ENCODE measurements around the gene HLCS.
"Not testable (repeated sequence)": the region's sequence is repeated elsewhere in the genome, so short reads cannot be mapped to it uniquely, and the experiment has no call there.

Gene HLCS

GRCh38 chr21:36845790-36846189, 120.7 kb downstream of the HLCS start:
- DNase-seq, result no peak

DNA sequence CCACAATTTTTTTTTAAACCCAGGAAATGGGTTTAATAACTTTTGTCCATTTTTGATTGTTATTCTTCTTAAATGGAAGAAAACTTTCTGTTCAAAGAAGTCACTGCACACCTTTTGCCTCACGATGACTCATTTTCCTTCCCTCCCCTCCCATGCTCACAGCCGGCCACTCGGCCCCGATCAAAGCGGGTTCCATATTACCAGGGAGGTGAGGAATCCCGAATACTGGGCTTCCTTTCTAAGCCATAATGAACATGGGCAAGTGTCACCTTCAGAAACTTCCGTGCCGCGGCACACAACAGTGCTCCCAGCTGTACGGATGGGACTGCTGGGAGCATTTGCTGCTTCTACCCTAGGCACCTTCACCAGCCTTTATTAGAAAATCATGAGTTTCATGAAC, 121.4 kb downstream of the HLCS start:
- DNase-seq, result no peak

DNA sequence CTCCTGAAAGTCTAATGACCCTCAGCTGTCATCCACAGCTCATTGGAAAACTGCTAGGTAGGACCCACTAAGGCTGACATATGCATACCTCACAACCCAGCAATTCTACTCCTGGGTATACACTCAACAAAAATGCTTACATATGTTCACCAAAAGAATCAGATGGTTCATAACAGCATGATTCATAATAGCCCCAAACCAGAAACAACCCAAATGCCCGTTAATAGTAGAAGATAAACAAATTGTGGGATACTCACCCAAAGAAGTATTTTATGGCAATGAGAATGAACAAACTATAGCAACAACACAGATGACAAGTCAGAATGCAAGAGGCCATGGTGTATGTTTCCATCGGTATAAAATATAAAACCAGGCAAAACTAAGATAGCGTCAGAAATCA, 124.6 kb downstream of the HLCS start:
- no peak for DNase-seq

DNA sequence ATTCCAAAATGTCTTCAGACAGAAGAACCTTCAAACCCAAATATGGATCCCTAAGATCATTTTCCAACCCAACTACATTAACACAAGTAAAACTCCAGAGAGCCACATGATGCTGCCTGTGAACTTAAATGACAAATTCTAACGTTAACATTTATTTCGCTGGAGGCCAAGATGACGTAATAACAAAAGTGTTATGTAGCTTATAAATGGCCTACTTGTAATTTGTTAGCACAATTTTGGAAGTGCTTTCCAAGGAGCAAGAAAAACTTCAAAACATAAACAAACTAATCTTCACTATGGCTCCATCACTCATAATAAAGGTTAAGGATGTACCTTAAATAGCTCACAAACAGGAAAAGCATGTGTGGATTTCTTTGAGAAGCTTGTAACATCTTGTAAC, 126.7 kb downstream of the HLCS start:
- DNase-seq, result no peak

GRCh38 chr21:36839123-36839522, 127.3 kb downstream of the HLCS start:
- no peak for DNase-seq

- no peak for DNase-seq
Observed at GRCh38 chr21:36835383-36835795, 131.1 kb downstream of the HLCS start.

- DNase-seq, result no peak
Observed at GRCh38 chr21:36834192-36834591, 132.3 kb downstream of the HLCS start.

DNA sequence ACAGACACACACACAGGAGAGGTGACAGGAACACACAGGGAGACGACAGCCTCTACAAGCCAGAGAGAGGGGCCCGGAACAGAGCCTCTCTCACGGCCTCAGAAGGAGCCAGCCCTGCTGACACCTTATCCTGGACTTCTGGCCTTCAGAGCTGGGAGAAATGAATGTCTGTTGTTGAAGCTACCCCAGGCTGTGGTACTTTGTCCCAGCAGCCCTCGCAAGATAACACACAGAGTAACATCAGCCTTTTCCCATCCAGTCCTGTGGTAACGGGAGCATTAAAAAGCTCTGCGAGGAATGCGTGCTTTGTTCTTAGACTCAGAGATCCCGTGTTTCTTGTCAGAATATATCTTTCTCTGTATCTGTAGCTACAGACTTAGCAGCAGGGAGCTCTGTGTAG, 136.4 kb downstream of the HLCS start:
- DNase-seq, result no peak

DNA sequence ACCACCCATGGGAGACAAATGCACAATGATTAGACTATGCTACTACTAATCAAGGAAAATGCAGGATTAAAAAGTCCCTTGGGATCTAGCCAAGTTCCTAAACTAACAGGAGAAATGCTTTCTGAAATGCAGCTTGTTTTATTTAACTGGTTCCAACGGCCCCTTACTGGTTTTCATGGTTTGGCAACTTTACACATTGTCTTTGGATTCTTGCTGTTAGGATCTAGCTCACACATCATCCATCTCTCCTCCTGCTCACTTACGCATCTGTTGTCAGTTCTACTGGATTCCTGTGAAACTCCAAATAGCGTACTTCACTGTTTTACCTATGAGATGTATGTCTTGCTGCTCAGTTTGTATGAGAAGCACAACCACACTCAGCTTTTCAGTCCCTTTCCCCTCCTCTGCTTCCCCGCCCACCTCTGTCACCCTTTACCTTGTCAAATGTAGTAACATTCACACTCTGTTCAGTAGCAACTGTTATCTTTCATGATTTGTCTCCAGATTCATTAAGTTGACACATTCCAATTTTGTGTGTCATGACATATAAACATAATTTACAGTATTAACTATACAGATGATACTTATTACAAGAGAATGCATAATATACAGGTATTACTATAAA, 137.5 kb downstream of the HLCS start:
- no peak for DNase-seq

- no peak for DNase-seq
Observed at GRCh38 chr21:36828208-36828607, 138.3 kb downstream of the HLCS start.

- DNase-seq, result no peak
Observed at GRCh38 chr21:36825658-36826057, 140.8 kb downstream of the HLCS start.

GRCh38 chr21:36821032-36821299, 145.5 kb downstream of the HLCS start:
- no peak for DNase-seq

DNA sequence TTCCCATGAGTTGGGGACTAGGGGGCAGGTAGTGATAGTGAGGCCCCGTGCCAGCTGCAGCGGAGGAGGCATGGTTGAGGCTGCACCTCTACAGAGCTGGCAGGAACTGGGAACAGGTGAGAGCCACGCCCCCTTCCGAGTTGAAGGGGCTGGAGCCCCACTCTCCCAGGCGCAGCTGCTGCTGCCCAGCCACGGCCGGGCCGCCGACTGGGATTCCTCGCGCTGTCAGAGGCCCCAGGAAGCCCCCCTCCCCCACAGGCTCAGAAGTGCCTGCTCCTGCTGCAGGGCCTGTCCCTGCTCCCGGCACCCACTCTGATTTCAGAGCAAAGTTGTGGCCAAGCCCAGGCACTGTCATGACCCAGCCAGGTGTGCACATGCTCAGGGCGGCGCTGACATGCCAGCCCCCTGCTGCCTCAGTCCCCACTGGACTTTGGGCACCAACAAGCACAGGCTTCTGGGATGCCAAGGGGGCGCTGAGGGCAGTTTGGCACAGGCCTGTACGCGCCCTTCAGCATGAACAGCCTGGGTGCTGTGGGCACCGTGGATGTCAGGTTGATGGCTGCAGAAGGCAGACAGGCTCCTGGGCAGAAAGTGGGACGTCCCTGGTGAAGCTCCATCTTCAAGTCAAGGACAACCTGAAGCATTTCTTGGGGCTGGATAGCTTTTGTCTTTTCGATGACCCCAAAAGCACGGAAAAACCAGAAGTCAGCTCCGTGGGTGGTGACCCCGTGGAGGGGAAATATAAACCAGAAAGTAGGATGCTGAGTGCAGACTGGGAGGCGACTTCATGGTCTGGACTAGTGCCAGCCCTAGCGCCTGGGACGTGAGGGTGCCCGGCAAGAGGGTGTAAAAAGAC, 146.1 kb downstream of the HLCS start:
- no peak for DNase-seq

- DNase-seq, result no peak
Observed at GRCh38 chr21:36817732-36818450, 148.6 kb downstream of the HLCS start.

GRCh38 chr21:36816561-36817130, 149.8 kb downstream of the HLCS start:
- DNase-seq, result no peak

DNA sequence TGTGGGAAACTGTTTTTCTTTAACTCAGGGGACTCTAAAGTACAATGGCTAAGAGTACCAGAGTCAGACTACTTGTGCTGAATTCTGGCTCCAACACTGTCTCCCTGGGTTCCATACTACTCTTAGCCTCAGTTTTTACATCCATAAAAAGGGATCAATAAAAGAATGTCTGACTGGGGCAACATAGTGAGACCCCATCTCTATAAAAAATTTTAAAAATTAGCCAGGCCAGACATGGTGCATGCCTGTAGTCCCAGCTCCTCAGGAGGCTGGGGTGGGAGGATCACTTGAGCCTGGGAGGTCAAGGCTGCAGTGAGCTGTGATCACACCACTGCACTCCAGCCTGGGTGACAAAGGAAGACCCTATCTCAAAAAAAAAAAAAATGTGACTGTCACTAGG, 150.4 kb downstream of the HLCS start:
- not testable (repeated sequence) for DNase-seq

GRCh38 chr21:36815284-36815683, 151.2 kb downstream of the HLCS start:
- no peak for DNase-seq

DNA sequence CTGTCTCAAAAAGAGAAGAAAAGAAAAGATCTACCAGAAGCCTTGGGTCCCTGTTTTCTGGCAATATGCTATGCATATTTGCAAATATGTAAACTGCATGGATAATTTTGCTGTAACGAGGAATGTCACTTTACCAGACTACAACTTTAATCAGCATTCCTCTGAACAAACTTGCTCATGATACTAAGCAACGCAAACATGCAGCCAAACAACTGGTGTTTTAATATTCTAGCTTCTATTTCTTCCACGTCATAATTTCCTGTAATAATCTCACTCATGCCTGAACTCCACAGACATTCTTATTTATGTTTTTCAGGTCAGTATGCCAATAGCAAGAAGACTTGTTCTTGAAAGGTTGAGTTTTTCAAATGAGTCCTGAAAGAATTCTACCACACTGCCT, 153.4 kb downstream of the HLCS start:
- DNase-seq, result no peak

- no peak for DNase-seq
Observed at GRCh38 chr21:36811762-36812161, 154.7 kb downstream of the HLCS start.

DNA sequence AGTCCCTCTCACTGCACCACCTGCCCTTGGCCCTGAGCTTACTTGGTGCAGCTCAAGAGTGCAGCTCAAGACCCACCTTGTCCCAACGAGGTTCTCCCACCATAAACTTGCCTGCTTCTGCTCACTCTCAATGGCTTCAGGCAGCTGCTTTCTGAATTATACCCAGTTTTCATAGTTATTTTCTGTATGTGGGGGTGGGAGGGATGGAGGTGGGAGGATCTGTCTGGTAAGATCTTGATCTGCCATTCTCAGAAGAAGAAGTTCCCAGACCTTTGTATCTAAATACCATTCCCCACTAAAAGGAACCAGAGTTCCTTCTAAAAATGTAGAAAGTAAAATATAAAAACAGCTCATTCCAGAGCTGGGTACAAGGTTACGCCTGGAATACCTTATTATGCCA, 156.0 kb downstream of the HLCS start:
- no peak for DNase-seq

DNA sequence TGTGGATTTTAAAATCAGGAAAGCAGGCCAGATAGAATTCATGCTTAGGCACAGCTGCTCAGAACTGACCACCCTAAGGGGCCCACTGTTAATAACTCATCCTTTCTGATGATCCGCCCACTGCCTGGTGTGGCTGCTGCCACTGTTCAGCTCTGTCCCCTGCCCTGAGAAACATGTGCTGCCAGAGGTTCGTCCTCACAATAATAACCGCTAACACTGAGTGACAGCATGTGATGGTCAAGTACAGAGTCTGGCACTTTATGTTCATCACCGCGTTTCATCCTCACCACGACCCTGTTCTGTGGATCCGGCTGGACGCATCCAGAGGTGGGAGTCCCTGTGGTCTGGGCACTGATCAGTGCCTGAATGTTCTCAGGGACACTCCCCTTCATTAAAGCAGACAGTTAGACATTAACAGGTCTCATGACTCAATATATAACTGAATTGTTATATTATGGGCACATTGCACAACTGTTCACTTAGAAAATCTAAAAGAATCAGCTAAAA, 159.0 kb downstream of the HLCS start:
- DNase-seq, result no peak

DNA sequence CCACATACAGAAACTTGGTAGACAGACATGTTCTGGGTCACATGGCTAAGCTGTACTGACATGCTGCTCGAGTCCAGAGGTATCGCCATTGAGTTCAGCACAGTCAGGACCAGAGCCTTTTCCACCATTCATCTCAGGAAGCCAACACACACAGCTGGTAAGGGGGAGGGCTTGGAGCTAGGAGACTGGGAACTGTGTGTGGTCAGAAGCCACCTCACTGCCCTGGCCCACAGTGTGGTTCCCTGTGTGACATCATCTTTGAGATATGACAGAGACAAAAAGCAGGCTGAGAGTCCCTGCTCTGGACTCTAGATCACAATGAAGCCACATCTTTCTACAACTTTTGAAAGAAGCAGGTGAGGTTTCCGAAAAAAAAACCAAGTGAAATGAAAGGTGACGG, 160.4 kb downstream of the HLCS start:
- no peak for DNase-seq

DNA sequence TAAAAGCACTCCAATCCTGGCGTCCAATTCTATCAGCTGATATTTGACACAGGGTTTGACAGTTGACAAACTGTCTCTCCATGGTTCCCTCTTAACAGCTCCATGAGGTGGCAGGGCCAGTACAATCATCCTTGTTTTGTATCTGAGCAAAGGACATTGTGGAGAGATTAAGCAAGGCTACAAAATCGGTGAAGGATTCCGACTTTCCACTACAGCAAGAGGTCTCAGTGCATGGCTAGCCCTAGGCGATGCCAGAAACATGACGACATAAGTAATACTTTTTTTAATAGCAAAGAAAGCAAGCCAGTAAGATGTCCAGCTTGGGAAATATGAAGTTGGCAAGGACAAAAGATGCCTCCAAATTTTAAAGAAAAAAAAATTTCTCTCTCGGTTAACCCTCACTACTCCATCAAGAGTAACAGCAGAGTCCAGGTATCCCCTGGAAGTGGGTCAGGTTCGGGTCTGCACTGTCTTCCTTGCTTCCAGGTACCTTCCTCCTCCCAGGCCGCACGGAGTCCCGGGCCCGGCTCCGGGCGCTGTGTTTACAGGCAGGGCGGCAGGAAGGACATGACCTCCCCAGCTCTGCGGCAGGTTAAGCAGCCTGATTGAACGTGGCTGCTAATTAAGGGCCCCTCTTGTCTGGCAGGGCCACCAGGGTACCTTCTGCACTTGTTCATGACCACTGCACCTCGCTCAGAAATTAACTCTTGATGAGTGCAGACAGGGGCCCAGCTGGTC, 161.4 kb downstream of the HLCS start:
- no peak for DNase-seq
